HTERT RPE-1 (cell line): ENCODE data around the gene PIGM.

Source experiments
- in situ Hi-C: fragments of 300-500 bp; cut with MboI; formaldehyde crosslinking; loops from 4 replicates; pipeline ENCODE4 v1.14.3; 2020; ENCODE audit warnings: low sequenced_read_pairs

The PIGM gene

DNA sequence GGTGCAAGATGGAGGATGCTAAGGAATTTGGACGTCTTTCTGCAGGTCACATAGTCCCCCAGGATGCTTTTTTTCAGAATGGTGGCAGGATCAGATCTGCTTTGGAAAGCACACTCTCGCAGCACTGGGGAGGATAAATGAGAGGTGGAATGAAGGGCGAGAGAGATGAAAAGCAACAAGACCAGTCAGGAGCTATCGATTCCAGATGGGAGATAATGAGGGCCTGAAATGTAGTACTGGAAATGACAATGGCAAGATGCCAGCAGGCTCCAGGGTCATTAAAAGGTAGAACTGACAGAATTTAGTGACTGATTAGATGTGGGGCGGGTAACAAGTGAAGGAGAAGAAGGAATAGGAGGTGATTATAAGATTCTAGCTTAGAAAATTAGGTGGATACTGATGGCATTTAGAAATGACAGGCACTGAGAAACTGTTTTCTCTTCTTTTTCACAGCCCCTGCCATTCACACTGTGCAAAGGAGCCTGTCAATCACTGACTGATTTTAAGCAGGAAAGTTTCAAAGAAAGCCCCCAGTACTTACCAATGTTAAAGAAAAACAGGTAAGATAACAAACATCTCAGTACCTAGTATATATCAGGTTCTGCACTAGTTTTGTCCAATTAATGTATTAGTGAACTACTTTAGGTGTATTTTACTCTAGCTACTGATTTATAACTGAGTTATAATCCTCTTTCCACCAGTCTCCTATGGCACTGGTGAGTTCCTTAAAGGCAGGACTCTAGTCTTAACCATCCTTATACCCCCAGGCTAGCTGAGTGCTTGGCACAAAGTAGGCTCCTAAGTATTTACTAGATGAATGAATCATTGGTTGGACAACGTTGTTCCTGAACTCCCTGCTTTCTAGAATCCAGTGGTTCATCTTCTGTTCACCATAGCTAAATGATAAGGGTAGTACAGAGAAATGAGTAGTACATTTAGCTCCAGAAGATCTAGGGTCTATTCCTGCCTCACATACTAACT is 9.2 kb downstream of the PIGM start:
- in situ Hi-C loops = no loop called here

DNA sequence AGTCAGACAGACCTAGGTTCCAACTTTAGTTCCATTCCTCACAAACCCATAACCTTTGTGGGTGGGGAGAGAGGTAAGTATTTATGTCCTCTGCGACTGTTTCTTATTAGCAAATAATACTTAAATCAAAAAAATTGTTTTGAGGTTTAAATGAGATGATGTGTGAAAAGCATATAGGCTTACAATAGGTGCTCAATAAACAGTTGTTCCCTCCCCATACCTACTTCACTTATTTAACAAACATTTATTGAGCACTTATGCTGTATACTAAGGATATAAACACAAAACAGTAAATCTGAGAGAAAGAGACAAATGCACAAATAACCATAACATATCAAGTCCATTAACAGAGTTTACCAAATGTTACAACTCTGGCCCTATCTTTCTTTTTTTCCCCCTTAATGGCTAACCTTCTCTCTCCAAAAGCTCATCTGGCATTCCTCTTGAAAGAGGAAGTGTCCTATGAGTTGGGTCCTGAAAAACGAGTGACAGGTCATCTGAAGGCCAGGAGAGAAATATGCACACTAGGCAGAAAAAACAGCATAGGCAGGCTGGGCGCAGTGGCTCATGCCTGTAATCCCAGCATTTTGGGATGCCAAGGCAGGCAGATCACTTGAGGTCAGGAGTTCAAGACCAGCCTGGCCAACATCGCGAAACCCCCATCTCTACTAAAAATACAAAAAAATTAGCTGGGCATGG is 10.3 kb downstream of the PIGM start:
- in situ Hi-C loops = no loop called here

DNA sequence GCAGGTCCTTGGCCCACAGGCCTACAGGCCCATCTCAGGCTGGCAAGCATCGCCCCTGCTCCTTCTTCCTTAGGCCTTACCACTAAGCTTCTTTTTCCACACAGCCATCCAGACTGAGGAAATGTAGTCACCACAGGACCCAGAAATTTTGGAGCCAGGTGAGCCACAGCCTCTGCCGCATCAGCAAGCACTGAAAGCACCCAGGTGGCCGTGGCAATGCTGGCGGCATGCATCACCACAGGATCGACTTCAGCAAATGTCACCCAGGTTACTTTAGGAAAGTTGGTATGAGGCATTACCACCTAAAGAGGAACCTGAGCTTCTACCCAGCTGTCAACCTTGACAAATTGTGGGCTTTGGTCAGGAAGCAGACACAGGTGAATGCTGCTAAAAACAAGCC is 11.6 kb downstream of the PIGM start:
- in situ Hi-C loops = no loop called here

DNA sequence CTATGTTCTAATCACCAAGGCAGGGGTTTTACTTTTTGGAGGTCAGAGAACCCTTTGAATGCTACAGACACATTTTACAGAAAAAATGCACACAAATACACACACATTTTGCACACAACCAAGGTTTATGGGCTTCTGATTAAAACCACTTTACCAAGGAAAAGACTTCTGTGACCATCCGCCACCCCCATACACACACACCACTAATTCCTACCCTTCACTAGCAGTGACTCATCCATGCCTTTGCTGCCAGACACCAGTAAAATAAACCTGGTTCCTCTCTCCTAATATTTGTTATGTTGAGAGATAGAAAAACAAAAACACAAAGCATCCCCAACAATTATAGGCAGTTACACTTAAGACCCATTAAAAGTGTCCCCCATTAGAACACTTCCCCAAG is 12.9 kb downstream of the PIGM start:
- in situ Hi-C loops = no loop called here

DNA sequence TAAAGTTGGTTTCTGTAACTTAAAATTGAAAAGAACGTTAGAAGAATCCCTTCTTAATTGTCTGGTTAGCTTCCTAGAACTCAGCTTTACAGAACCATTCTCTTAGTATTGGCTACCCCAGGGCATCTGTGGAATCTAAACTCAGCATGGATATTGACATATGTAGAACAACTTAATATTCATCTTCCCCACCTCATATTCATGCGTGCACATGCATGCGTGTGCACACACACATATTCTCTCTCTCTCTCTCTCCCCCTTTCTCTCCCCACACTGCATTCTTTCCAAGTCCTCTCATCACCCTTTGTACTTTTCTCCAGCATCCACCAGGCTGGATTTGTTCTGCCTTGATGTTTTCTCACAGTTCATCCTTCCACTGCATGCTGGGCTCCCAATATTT is 13.4 kb downstream of the PIGM start:
- in situ Hi-C loops = no loop called here

DNA sequence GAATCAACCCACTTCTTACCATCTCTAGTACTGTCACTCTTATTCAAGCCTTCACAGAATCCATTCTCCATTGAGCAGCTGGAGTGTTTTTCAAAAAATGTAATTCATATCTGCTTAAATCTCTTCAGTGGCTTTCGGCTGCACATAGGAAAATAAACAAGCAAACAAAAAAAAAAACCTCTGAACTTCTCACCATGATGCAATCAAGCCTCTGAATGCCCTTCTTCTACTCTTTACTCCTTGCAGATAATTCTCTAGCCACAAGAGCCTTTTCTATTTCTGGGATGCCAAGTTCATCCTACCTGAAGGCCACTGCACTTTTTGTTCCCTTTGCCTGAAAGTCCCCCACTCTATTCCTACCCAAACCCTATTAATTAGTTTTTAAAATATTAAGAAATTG is 14.2 kb downstream of the PIGM start:
- in situ Hi-C loops = no loop called here

DNA sequence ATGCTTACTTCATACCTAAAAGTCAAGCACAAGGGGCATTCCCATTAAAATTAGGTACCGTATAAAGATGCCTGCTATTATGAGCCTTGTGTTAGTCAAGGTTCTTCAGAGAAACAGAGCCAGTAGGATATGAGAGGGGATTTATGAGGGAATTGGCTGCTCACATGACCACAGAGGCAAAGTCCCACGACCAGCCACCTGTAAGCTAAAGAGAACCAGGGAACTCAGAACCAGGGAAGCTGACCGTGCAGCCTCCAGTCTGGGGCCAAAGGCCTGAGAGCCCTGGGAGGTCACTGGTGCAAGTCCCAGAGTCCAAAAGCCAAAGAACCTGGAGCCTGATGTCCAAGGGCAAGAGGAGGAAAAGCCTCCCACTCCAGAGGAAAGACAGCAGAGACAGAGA is 20.0 kb downstream of the PIGM start:
- in situ Hi-C loops = no loop called here

DNA sequence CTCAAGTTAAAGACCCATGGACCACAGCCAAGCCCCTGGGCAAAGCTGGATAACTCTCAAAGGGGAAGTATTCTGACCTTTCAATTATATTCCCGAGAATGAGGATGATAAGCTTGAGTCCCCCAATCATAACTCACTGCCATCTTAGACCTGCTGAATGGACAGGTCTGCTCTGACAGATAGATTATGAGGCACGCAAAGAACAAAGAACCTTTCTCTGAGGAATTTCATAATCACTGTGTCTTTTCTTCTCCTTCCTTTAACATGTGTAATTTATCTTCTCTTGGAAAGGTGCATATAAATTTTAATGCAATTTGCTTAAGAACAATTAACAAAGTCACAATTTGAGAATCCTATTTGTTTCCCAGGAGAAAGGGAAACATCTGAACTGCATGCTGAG is 22.0 kb downstream of the PIGM start:
- in situ Hi-C loops = no loop called here

DNA sequence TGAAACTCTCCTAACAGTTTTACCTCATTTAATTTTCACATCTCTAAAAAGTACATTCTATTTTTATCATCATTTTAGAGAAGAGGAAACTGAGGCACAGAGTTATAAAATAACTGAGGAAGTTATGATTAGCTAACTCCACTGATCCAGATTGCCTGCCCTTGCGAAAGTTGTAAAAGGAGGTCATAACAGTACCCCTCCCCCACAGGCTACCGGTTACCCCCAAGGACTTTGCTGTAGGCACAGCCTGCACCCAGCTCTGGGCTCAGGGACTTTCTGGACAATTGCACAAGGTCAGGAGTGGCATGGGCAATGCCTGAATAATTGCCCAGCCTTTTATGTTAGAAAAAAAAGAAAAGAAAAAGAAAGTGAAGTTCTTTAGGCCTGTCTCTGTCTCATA is 22.7 kb downstream of the PIGM start:
- in situ Hi-C loops = no loop called here

DNA sequence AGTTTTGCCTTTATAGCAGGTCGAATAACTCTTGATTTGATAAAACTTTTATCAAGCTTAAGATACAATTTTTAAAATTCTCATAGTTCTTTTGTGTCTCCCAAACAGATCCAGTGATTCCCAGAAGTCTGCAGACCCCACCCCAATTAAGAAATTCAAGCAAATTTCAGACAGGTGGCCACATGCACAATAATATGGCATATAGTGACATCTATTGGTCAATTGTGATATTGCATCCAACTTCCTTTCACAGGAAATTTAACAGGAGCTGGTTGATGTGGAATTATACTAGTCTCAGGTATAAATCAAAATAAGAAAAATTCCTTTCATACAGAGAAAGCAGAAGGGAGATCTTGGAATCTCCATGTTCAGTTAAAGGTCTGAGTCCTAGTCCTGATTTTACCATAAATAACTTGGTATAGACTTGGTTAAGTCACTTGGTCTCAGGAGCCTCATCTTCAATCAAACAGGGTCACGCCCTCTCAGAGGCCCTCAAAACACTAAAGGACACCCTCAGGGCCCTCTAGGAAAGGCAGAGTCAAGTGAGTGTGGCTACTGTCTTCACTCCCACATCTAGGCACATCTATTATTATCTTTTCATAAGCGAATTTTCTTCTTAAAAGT is 24.1 kb downstream of the PIGM start:
- in situ Hi-C loops = no loop called here

DNA sequence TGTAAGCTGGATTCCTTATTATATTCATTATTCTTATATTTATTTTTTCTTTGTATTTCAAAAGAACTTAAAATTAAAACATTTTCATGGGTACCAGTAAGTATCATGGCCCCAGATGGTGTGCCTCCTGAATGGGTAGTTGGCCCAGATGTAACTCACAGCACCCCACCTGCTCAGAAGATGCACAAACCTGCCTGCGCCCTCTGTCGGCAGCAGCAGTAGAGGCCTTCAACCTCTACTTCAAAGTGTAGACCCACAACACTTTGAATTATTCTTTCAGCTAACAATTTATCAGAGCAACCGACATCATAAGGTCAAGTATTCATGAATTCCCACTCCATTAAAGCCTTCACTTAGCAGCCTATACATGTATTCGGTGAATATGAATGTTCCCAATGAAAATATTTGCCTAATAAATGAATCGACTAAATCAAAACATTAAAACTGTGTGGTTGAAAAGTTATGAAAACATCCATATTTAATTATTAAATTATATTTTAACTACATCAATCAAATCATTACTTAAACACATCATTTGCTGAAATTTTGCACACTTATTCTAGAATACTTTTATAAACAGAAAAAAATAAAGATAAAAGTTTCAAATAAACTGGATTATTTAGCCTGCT is 25.4 kb downstream of the PIGM start:
- in situ Hi-C loops = no loop called here

DNA sequence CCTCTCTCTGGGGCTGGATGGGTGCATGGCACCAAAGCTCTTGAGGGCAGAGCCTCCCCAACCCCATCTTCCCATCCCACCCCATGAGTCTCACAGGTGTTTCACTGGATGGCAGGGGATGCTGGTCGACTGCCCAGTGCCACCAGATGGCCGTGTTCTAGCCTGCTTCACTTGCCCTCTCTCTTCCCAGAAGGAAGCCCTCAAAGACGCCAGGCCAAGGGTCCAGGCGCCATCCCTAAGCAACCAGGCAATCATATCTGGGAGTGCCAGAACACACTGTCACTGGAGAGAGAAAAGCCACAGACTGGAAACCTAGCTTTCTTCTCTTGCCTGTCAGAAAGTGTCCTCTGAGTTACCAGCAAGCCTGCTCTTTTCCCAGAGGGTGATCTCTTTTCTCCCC is 26.7 kb downstream of the PIGM start:
- in situ Hi-C loops = no loop called here

DNA sequence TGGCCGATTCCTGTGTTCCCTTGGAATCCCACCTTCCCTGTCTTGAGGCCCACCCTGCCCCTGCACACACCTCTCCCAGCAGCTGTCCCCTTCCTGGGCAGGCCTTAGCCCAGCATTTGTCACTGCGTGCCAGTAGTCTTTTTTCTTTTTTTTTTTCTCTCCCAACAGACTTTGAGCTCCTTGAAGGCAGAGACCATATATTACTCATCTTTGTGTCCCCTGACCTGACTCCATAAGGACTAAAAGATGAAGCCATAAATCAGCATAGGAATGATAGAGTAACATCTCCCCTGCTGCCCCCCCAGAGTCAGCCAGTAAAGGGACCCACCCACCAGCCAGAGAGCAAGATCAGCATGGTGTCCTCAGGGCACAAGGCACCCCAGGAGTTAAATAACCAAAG is 27.4 kb downstream of the PIGM start:
- in situ Hi-C loops = no loop called here

DNA sequence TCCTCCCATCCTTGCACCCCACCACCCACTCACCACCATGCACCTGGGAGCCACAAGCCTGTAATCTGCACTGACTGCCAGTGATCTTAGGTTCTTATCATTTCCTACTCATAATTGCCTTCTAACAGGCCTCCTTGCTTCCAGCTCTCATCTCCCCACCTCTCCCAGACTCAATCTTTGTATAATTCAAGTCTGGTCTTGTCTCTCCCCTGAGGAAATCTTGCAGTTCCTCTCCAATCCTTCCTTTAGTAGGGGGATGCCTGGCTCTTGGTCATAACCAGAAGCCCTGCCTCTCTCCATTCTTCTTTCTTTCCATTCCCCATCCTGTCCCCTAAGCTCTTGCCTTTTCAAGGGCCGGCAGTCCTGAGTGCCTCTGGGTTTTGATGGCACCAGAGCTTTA is 27.8 kb downstream of the PIGM start:
- in situ Hi-C loops = no loop called here

DNA sequence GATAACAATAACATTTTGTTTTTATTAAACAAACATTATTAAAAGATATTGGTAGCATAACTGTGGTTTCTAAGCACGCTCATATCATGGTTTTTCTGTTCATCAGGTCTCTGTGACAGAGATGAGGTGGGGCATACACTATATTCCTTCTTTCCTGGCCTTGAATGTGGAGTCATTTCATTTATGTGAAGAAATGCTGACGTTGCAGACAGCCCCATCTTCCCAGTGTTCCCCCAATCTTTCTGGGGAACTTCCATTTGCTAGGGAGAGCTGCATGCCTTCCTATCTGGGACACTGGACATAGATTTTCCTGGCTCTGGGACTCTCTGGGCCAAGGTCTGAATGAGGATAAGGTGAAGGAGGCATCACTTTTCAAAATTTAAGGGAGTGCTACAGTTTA is 30.4 kb downstream of the PIGM start:
- in situ Hi-C loops = no loop called here

DNA sequence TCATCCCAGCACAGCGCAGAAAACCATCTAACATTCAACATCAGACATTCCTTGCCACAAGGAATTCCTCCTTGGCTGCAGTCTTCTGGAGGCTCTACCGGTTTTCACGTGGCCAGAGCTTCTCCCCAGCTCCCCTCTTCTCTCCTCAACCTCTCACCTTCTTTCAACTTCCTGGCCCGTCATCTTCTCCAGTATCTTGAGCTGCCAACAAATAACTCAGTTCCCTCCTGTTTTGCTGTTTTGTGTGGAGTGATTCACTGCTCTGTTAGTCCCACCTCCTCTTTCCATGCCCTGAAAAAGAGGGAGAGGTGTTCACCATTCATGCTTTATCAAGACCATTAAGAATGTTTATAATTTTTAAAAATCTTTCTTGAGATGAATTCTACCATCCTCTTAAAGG is 32.6 kb downstream of the PIGM start:
- in situ Hi-C loops = no loop called here

DNA sequence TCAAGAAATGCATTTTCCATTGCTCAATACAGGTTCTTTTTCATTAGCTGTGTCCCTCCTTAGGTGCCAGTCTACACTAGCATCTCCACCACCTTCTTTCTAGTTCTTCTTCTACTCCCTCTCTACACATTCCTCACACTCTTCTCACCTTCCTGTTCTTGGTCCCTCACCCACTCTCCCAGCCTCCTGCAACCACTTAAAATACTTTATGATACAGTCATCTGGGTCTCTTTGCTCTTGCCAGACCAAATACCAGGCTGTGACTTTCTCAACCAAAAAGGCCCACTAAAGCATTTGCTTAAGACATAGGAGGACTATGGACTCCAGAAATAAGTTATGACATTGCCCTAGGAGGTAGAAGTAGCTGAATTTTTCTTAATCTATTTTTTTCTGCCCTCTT is 35.1 kb downstream of the PIGM start:
- in situ Hi-C loops = no loop called here

DNA sequence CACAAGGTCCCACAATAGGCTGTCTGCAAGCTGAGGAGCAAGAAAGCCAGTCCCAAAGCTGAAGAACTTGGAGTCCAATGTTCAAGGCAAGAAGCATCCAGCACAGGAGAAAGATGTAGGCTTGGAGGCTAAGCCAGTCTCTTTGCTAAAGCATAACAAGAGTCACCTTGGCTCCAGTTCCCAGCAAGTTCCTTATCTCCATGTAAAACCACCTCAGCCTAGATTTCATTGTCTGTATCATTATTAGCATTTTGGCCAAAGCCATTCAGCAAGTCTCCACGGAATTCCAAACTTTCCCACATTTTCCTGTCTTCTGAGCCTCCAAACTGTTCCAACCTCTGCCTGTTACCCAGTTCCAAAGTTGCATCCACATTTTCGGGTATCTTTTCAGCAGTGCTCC is 36.9 kb downstream of the PIGM start:
- in situ Hi-C loops = no loop called here

DNA sequence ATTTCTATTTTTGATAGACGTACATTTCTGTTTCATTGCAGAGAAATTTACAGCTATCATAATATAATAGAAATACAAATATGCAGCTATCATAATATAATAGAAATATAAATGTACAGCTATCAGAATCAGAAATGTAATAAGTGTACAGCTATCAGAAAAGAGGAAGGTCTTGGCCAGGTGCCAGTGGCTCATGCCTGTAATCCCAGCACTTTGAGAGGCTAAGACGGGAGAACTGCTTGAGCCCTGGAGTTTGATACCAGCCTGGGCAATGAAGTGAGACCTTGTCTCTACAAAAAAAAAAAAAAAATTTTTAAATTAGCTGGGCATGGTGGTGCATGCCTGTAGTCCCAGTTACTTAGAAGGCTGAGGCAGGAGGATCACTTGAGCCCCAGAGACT is 37.9 kb downstream of the PIGM start:
- in situ Hi-C loops = no loop called here

DNA sequence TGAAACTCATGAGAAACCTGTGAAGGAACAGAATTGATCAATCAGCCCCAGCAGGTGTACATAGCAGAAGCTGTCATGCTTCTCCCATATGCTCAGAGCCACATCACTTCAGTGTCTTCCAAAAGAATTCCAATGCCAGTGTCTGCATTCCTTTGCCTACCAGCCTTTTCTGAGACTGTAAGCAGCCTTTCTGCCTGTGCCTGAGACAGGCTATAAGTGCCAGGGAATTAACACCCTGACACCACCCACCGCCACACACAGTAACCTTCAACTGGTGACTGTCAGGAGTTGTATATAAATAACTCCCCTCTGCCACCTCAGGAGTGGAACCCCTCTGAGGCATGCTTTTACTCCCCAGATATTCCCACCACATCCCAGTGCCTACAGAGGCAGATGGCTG is 39.6 kb downstream of the PIGM start:
- in situ Hi-C loops = no loop called here

DNA sequence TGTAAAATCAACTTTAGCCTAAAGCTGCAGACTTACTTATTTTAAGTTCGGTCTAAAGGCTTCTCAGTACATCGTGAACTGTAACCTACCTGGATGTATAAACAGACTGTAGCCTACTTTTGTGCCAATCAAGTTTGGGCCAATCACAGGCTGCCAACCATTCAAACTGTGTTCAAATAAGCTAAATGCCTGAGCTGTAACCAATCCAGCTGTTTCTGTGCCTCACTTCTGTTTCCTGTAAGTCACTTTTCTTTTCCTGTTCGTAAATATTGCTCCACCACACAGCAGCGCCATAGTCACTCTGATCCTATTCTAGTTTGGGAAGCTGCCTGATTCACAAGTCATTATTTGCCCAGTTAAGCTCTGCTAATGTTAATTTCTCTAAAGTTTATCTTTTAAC is 40.3 kb downstream of the PIGM start:
- in situ Hi-C loops = no loop called here
